HepG2 (cell line): ENCODE results near the gene TNKS1BP1. TPM values are rescaled to one million over a fixed set of nuclear protein-coding genes. Genes with fewer than 3 reads are reported as not detected.

Source experiments
- ATAC-seq: fragments of 200-7000 bp; cut with Tn5 transposase; 3 replicates; pipeline ENCODE4 v1.9.1; 2020; ENCODE audit warnings: mild to moderate bottlenecking, moderate library complexity
- BruUV-seq: library from RNA; stranded (reverse); fragments of 400-500 nt; replicated peaks from 2 replicates; lab custom pipeline; 2021; lab: Mats Ljungman, UMichigan
- CTCF ChIA-PET: fragments of 300-600 bp; formaldehyde crosslinking; extraction: SDS; loops from one replicate; lab custom pipeline; 2021; ENCODE audit warnings: low total read pairs, inconsistent platforms, low intra/inter-chr PET ratio; lab: Yijun Ruan, JAX
- POLR2A ChIA-PET: fragments of 350-600 bp; sonication (Branson Sonifier 250); formaldehyde crosslinking; loops from one replicate; lab custom pipeline; 2020; ENCODE audit warnings: antibody characterized with exemption, inconsistent platforms; lab: Yijun Ruan, JAX
- DNase-seq: peaks from one replicate; pipeline ENCODE4 v3.0.0-alpha.2; 2015; ENCODE audit warnings: low spot score
- FAIRE-seq: peaks from 3 replicates; lab custom pipeline; 2011; peaks lifted over from hg19 to GRCh38; lab: Jason Lieb, UNC
- H2AFZ ChIP-seq: one replicate; pipeline ENCODE4 v1.6.1; 2011; ENCODE audit warnings: low read length, inconsistent platforms
- H3K27ac ChIP-seq: fragments of 300-600 bp; 3 replicates; pipeline ENCODE4 v1.8.0; 2011; ENCODE audit warnings: mixed run types, mild to moderate bottlenecking, mixed read lengths, low read length, inconsistent platforms; ENCODE audit not compliant: insufficient read depth; ENCODE audit errors: extremely low read length
- H3K27me3 ChIP-seq, 2 experiments: fragments of 200-600 bp in 1 of 2; 2 replicates in 1 of 2; 3 replicates in 1 of 2; pipeline versions ENCODE4 v1.6.0 to v1.8.0; 2011; ENCODE audit warnings: low read length in 2 of 2, mild to moderate bottlenecking in 2 of 2, moderate library complexity in 2 of 2, inconsistent platforms in 1 of 2; ENCODE audit not compliant: insufficient read depth in 2 of 2, control insufficient read depth in 1 of 2
- H3K36me3 ChIP-seq, 2 experiments: fragments of 200-600 bp in 1 of 2; replicated peaks in 1 of 2; 2 replicates in 1 of 2; 3 replicates in 1 of 2; pipeline versions ENCODE4 v1.5.1 to v1.8.0; 2011; ENCODE audit warnings: low read length in 2 of 2, inconsistent platforms in 1 of 2; ENCODE audit not compliant: insufficient read depth in 2 of 2, control insufficient read depth in 1 of 2
- H3K4me1 ChIP-seq: 2 replicates; pipeline ENCODE4 v1.5.1; 2012; ENCODE audit warnings: low read length, inconsistent platforms; ENCODE audit not compliant: insufficient read depth
- H3K4me2 ChIP-seq: 2 replicates; pipeline ENCODE4 v1.6.0; 2011; ENCODE audit warnings: low read depth, low read length, inconsistent platforms
- H3K4me3 ChIP-seq, 3 experiments: fragments of 200-600 bp in 1 of 3; sonication (generic), shearing (Covaris generic) in 1 of 3; replicated peaks in 1 of 3; 2 replicates each; pipeline ENCODE4 v1.5.1; 2011 to 2016; ENCODE audit warnings: low read length in 3 of 3, inconsistent platforms in 2 of 3, low read depth in 2 of 3, mild to moderate bottlenecking in 2 of 3, control low read depth in 1 of 3, mixed read lengths in 1 of 3; ENCODE audit not compliant: insufficient read depth in 1 of 3
- H3K79me2 ChIP-seq: one replicate; pipeline ENCODE4 v1.6.1; 2011; ENCODE audit warnings: low read length, inconsistent platforms; ENCODE audit not compliant: insufficient read depth
- H3K9ac ChIP-seq: 2 replicates; pipeline ENCODE4 v1.6.0; 2011; ENCODE audit warnings: mild to moderate bottlenecking, low read depth, low read length, inconsistent platforms; ENCODE audit not compliant: insufficient read depth
- H3K9me3 ChIP-seq: 2 replicates; pipeline ENCODE4 v1.5.1; 2012; ENCODE audit warnings: mild to moderate bottlenecking, low read length
- H4K20me1 ChIP-seq: 2 replicates; pipeline ENCODE4 v1.6.0; 2011; ENCODE audit warnings: inconsistent platforms, mild to moderate bottlenecking, low read length, moderate library complexity; ENCODE audit not compliant: insufficient read depth
- ADNP ChIP-seq: sonication (generic); formaldehyde crosslinking; IDR thresholded peaks from 2 replicates; pipeline ENCODE4 v1.4.0; 2020; ENCODE audit warnings: missing genetic modification reagents
- BCL6 ChIP-seq: IDR thresholded peaks from 2 replicates; pipeline ENCODE4 v1.6.1; 2016; ENCODE audit warnings: missing genetic modification reagents, missing compliant biosample characterization
- HDAC2 ChIP-seq: sonication (generic); formaldehyde crosslinking; IDR thresholded peaks from 2 replicates; pipeline ENCODE4 v1.4.0; 2020; ENCODE audit warnings: missing genetic modification reagents
- KAT7 ChIP-seq: IDR thresholded peaks from 2 replicates; pipeline ENCODE4 v1.6.1; 2018; ENCODE audit warnings: borderline replicate concordance, missing compliant biosample characterization
- MAFF ChIP-seq: IDR thresholded peaks from 2 replicates; pipeline ENCODE4 v1.6.1; 2011; ENCODE audit warnings: low read depth, low read length, improper control_type of control experiment
- PAF1 ChIP-seq: IDR thresholded peaks from 2 replicates; pipeline ENCODE4 v1.6.1; 2016; ENCODE audit warnings: missing genetic modification reagents, missing compliant biosample characterization
- RFX3 ChIP-seq: IDR thresholded peaks from 2 replicates; pipeline ENCODE4 v1.6.1; 2016; ENCODE audit warnings: missing biosample characterization, missing genetic modification reagents
- SNAI1 ChIP-seq: sonication (generic); formaldehyde crosslinking; IDR thresholded peaks from 2 replicates; pipeline ENCODE4 v1.5.0; 2020; ENCODE audit warnings: mild to moderate bottlenecking, missing genetic modification reagents, borderline replicate concordance
- TBX2 ChIP-seq: sonication (generic); formaldehyde crosslinking; IDR thresholded peaks from 2 replicates; pipeline ENCODE4 v1.5.0; 2020; ENCODE audit warnings: missing genetic modification reagents, mild to moderate bottlenecking, borderline replicate concordance
- ZBTB38 ChIP-seq: sonication (generic); formaldehyde crosslinking; IDR thresholded peaks from 2 replicates; pipeline ENCODE4 v1.5.1; 2020; ENCODE audit warnings: mild to moderate bottlenecking, missing genetic modification reagents
- ZNF614 ChIP-seq: IDR thresholded peaks from 2 replicates; pipeline ENCODE4 v1.6.1; 2018; ENCODE audit warnings: missing biosample characterization, missing genetic modification reagents, inconsistent platforms, borderline replicate concordance
- ZZZ3 ChIP-seq: sonication (generic); formaldehyde crosslinking; IDR thresholded peaks from 2 replicates; pipeline ENCODE4 v1.4.0; 2020; ENCODE audit warnings: missing genetic modification reagents, mild to moderate bottlenecking, borderline replicate concordance
- WGBS: methylation state at CpG from one replicate; pipeline ENCODE4 v1.1.6; 2017; ENCODE audit warnings: low lambda C conversion rate; 5-methylcytosine and 5-hydroxymethylcytosine counted together
- in situ Hi-C: cut with HindIII; loops from 2 replicates; pipeline ENCODE4 v1.10.0; 2017; ENCODE audit warnings: low pct_unique_long_range_greater_than_20kb; ENCODE audit not compliant: extremely low pct_ligation_motif_present
- intact Hi-C: fragments of 100-400 bp; cut with micrococcal nuclease; formaldehyde crosslinking; loops from one replicate; pipeline ENCODE4 v1.10.0; 2022; ENCODE audit not compliant: unreplicated experiment
- polyA plus RNA-seq, 8 experiments: library from polyadenylated mRNA; depleted of rRNA in 3 of 8; stranded (reverse) in 7 of 8; unstranded in 1 of 8; fragments of >200 nt; fragmentation: Illumina TruSeq in 4 of 8; extraction: Trizol in 4 of 8; gene quantifications; 2 replicates each; pipeline versions ENCODE4 v1.2.1 to v1.2.3, GENCODE V29; 2011 to 2016; ENCODE audit warnings: low read depth in 4 of 8, missing spikeins in 1 of 8, mixed read lengths in 1 of 8; ENCODE audit not compliant: insufficient read depth in 1 of 8
- total RNA-seq, 5 experiments: library from RNA; depleted of rRNA; stranded (reverse); fragments of >200 nt; fragmentation: Illumina TruSeq; extraction: Trizol; gene quantifications; 2 replicates each; pipeline ENCODE4 v1.2.3, GENCODE V29; 2016; ENCODE audit warnings: low read depth in 1 of 5
- TF ChIP-seq, protein P1 (sequence below): sonication (generic); formaldehyde crosslinking; IDR thresholded peaks from 2 replicates; pipeline ENCODE4 v1.8.0; 2022; ENCODE audit warnings: mild to moderate bottlenecking, missing genetic modification reagents; ENCODE audit not compliant: insufficient replicate concordance
- TF ChIP-seq, protein P2 (sequence below): sonication (generic); formaldehyde crosslinking; IDR thresholded peaks from 2 replicates; pipeline ENCODE4 v1.4.0; 2020; ENCODE audit warnings: missing genetic modification reagents
- TF ChIP-seq, protein P3 (sequence below): sonication (generic); formaldehyde crosslinking; IDR thresholded peaks from 2 replicates; pipeline ENCODE4 v1.4.0; 2020; ENCODE audit warnings: missing genetic modification reagents
- TF ChIP-seq, protein P4 (sequence below): sonication (generic); formaldehyde crosslinking; IDR thresholded peaks from 2 replicates; pipeline ENCODE4 v1.8.1; 2022; ENCODE audit warnings: mild to moderate bottlenecking, missing genetic modification reagents

Gene TNKS1BP1
- total and polyA plus RNA-seq, 2 of the 13 experiments (the other 11 are each of a cell fraction or from before 2014, with no cell fraction given) = 13.7 to 15.0 TPM

DNA sequence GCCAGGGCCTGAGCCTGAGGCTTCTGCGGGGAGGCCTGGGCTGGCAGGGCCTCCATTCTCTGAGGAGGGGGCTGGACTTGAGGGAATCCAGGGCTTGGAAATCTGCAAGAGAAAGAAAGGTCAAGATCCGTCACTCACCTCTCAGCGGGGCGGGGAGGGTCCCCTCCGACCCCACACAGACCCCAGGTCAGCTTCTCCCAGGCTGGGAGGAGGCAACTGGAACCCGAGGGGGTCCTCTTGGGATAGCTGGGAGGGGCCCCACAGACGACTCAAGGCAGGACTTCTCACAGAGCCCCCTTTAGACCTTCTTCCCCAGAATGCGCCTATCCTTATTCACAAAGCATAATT is 11.0 kb downstream of the TNKS1BP1 start (continued):
- TF ChIP-seq, protein P1, sequence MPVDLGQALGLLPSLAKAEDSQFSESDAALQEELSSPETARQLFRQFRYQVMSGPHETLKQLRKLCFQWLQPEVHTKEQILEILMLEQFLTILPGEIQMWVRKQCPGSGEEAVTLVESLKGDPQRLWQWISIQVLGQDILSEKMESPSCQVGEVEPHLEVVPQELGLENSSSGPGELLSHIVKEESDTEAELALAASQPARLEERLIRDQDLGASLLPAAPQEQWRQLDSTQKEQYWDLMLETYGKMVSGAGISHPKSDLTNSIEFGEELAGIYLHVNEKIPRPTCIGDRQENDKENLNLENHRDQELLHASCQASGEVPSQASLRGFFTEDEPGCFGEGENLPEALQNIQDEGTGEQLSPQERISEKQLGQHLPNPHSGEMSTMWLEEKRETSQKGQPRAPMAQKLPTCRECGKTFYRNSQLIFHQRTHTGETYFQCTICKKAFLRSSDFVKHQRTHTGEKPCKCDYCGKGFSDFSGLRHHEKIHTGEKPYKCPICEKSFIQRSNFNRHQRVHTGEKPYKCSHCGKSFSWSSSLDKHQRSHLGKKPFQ (CRISPR knock-in tag) = no peak
- TF ChIP-seq, all 625 proteins: peak for 0

DNA sequence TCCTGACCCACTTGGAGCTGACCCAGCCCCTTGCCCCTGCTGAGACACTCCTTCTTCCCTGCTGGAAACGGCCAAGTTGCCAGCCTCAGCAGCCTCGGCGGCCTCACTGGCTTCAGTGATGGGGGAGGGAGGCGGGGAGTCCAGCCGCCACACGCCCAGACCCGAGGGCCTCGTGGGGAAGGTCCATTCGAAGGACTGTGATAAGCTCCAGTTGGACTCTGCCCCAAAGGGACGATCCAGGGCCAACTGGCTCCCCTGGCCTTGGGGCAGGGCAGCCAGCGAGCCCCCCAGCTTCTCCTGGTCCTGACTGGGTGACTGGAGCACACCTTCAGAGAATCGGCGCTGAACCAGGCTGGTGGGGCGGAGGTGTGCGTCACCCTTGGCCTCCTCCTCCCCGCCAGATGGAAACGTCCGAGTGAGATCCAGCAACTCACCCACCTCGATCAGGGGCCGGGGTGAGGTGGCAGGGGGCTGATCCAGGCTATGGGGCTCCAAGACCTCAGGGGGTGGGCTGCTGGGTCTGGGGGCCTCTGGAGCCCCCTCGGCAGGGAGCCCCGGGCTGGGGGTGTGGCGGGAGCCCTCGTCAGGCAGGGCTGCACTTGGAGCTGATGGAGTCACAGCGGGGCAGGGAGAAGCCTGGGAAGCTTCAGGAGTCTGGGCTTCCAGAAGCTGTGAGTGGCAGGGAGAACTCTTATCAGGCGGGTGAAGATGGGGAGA is 11.5 kb downstream of the TNKS1BP1 start:
- H3K9me3 ChIP-seq = no peaks in the 10 kb centered on the region
- H3K9ac ChIP-seq = no peak overlapping the region
- 74% methylated on average over 8 of the region's 26 CpGs for WGBS
- BruUV-seq = no TSS peak
- in situ Hi-C loops = no loop called here
- no peaks in the 10 kb centered on the region for H4K20me1 ChIP-seq
- no peak overlapping the region for H3K27ac ChIP-seq
- H3K4me3 ChIP-seq = no peak overlapping the region
- H3K36me3 ChIP-seq = peaks cover 21 to 41% of the 10 kb centered on the region in 2 experiments; a peak in 4 of 5 replicates
- DNase-seq = no peak
- ChIA-PET CTCF (no interaction called here), POLR2A (interaction anchor here (0.6 to 3.1 kb wide), 3 partner anchors 9 to 12 kb away, joined by 3 to 33 read pairs (median 4); partner anchors contain the start of gene TNKS1BP1)
- FAIRE-seq = no peak
- no peak overlapping the region for H3K4me2 ChIP-seq
- H2AFZ ChIP-seq = no peak overlapping the region
- H3K79me2 ChIP-seq = no peaks in the 10 kb centered on the region
- ATAC-seq = no peak
- H3K4me1 ChIP-seq = peaks cover 52% of the 10 kb centered on the region
- no peaks in the 10 kb centered on the region for H3K27me3 ChIP-seq
- intact Hi-C loops = no loop called here
- TF ChIP-seq SNAI1 (CRISPR knock-in tag) (no peak), ZZZ3 (CRISPR knock-in tag) (no peak), TBX2 (no peak), ADNP (CRISPR knock-in tag) (no peak), PAF1 (no peak), BCL6 (CRISPR knock-in tag) (no peak), HDAC2 (CRISPR knock-in tag) (peak; percentile 49; the same call in 1 of the 2 replicates), RFX3 (no peak), KAT7 (CRISPR knock-in tag) (no peak), MAFF (no peak), ZBTB38 (CRISPR knock-in tag) (peak; percentile 78; the same call in 1 of the 2 replicates), ZNF614 (CRISPR knock-in tag) (no peak)
- TF ChIP-seq, protein P2, sequence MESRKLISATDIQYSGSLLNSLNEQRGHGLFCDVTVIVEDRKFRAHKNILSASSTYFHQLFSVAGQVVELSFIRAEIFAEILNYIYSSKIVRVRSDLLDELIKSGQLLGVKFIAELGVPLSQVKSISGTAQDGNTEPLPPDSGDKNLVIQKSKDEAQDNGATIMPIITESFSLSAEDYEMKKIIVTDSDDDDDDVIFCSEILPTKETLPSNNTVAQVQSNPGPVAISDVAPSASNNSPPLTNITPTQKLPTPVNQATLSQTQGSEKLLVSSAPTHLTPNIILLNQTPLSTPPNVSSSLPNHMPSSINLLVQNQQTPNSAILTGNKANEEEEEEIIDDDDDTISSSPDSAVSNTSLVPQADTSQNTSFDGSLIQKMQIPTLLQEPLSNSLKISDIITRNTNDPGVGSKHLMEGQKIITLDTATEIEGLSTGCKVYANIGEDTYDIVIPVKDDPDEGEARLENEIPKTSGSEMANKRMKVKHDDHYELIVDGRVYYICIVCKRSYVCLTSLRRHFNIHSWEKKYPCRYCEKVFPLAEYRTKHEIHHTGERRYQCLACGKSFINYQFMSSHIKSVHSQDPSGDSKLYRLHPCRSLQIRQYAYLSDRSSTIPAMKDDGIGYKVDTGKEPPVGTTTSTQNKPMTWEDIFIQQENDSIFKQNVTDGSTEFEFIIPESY = peak; percentile 98
- TF ChIP-seq, protein P3, sequence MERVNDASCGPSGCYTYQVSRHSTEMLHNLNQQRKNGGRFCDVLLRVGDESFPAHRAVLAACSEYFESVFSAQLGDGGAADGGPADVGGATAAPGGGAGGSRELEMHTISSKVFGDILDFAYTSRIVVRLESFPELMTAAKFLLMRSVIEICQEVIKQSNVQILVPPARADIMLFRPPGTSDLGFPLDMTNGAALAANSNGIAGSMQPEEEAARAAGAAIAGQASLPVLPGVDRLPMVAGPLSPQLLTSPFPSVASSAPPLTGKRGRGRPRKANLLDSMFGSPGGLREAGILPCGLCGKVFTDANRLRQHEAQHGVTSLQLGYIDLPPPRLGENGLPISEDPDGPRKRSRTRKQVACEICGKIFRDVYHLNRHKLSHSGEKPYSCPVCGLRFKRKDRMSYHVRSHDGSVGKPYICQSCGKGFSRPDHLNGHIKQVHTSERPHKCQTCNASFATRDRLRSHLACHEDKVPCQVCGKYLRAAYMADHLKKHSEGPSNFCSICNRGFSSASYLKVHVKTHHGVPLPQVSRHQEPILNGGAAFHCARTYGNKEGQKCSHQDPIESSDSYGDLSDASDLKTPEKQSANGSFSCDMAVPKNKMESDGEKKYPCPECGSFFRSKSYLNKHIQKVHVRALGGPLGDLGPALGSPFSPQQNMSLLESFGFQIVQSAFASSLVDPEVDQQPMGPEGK = peak; percentile 74
- TF ChIP-seq, protein P4, sequence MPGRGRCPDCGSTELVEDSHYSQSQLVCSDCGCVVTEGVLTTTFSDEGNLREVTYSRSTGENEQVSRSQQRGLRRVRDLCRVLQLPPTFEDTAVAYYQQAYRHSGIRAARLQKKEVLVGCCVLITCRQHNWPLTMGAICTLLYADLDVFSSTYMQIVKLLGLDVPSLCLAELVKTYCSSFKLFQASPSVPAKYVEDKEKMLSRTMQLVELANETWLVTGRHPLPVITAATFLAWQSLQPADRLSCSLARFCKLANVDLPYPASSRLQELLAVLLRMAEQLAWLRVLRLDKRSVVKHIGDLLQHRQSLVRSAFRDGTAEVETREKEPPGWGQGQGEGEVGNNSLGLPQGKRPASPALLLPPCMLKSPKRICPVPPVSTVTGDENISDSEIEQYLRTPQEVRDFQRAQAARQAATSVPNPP (CRISPR knock-in tag) = 0 out of 2 replicates have a peak, but pooled peaks have one; percentile 36
